CD4-positive, alpha-beta T cell treated with Interleukin-4 for 1 hour (primary cell): ENCODE results near the gene CLINT1.

Experiments
- DNase-seq, 2 donors: peaks; one replicate each; pipeline ENCODE4 v3.0.0-alpha.2; 2020 to 2022

Gene CLINT1

DNA sequence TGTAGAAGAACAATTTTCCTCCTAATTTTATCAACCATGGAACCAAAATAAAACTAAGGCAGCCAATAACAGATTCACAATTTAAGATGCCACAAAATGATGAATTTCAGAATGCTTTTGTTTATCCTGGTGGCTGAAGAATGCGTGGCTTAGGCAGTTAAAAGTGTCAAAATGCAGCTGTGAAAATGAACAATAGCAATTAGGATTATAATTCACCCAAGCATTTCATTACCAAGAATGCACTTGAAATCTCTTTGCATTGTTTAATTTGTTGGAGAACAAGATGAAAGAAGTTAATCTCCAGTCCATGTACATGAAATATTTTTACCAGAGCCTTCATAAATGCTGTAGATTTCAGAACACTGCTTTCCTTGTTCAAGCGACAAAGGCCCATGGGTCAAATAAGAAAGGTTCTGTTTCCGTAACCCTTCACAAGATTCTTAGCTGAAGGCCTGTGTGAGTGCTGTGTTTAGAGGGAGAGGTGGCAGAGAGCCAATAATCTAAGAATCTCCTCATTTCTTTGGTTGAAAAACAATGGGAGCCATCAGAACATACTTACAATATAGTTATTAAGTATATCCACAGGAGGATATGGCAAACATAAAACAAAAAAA, 39.3 kb downstream of the CLINT1 start:
- no peak for DNase-seq

DNA sequence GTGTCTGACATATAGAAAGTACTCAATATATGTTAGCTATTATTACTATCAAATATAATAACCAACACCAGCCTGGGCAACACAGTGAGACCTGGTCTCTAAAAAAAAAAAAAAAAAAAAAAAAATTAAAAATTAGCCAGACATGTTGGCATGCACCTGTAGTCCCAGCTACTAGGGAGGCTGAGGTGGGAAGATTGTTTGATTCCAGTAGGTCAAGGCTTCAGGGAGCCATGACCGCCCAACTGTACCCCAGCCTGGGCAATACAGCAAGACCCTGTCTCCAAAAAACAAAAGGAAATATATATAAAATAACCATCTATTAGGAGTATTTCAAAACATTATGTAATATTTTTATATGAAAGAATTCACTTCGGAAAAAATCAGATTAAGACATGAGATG, 40.6 kb downstream of the CLINT1 start:
- no peak for DNase-seq

- DNase-seq, result no peak
These were observed 41.0 kb downstream of the CLINT1 start for GRCh38 chr5:157817928-157818327.

GRCh38 chr5:157817387-157817702, 41.6 kb downstream of the CLINT1 start:
- no peak for DNase-seq

- DNase-seq, result peak in 1 of 2 donors; percentile 42
These were observed 42.1 kb downstream of the CLINT1 start for GRCh38 chr5:157816682-157817386.

DNA sequence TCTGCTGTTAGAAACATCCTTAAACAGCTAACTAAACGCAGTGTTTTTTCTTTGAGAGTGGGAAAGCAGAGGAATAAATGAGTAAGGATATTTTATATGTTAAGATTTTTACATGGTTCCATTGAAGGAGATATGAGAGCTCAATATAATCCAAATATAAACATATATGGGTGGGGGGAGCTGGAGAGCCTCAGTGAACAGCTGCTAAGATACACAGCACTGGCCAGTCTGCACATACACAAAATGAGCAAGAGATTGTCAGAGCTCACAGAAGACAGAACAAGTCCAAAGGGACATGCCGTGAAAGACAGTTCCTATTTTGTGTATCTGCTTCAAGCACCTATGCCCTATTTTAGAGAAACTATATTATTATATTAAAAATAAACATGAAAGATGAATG, 46.9 kb downstream of the CLINT1 start:
- no peak for DNase-seq

DNA sequence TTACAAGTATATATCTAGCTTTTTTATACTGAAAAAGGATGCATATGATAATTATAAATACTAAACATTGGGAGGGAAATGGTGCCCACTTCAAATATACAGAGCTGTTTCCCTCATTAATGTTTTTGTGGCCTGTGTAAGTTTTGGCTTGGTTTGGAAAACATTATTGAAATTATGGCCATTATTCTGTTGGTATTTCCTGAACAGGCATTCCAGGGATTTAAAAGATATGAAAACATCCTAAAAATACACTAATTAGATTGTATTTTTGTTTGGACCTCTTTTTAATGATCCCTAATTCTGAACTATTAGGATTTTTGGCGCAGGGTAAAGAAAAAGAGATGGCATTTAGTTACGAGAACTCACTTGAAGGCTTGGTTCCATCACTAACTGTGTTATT, 50.9 kb downstream of the CLINT1 start:
- no peak for DNase-seq

- DNase-seq, result no peak
These were observed 56.2 kb downstream of the CLINT1 start for GRCh38 chr5:157802736-157803135.

DNA sequence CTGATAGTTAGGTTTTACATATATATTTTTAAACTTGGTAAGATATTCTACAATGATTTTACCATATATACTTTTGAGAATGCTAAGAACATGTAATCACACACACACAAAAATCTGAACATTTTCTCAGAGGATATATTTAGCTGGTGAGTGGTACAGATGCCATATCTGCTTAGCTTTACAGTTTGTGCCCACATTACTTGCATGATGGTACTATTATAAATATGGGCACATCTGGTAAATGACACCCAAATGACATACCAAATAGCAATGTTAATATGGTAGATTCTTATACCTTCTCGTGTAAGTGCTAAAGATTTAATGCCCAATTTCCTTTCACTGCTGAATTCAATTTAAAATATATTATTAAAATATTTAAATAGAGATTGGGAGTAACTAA, 58.8 kb downstream of the CLINT1 start:
- no peak for DNase-seq

- no peak for DNase-seq
These were observed 59.4 kb downstream of the CLINT1 start for GRCh38 chr5:157799578-157799977.

- DNase-seq, result no peak
These were observed 65.6 kb downstream of the CLINT1 start for GRCh38 chr5:157793301-157793700.

- no peak for DNase-seq
These were observed 73.1 kb downstream of the CLINT1 start for GRCh38 chr5:157785801-157786200.

- DNase-seq, result no peak
These were observed 79.7 kb downstream of the CLINT1 start for GRCh38 chr5:157779221-157779620.

DNA sequence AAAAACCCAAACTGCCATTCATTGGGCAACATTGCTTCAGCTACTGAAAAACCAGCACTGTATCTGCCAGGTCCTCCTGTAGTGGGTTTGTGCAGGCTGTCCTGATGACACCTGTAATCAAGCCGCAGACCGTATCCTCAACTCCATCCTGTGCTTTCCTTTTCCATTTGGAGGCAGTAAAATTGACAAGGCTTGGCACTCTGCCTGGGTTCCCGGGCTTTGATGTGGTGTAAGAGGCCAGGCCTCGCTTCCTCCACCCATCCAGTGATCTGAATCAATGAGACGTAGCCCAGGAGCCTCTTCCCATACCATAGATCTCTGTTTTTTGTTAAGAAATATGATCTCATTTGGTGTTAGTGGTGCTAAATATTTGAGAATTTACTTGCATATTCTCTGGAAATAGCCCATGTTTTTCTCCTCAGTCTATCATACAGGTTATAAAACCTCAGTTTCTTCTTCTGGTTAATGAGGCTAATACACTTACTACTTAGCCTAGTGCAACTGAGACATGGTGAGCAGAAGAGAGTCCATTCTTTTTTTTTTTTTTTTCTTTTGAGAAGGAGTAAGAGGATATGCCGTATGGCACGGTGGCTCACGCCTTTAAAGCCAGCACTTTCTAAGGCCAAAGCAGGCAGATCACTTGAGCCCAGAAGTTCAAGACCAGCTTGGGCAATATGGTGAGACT, 80.7 kb downstream of the CLINT1 start:
- DNase-seq, result no peak

DNA sequence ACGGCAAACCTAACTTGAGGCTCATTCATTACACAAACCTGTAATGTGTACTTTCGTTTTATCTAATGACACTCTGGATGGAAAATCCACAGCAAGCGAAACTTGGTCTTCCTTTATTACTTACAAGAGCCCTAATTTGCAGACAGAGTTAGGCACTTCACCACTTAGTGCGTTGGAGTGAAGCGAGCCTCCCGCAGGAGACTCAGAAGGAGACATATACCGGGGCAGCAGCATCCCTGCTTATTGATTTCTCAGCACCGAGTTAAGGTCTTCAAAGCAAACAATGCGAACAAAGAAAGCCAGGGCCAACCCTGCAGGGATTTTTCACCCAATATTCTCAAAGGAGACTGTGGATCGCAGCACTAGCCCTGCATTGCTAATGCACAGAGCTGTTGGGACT, 86.8 kb downstream of the CLINT1 start:
- DNase-seq, result no peak

DNA sequence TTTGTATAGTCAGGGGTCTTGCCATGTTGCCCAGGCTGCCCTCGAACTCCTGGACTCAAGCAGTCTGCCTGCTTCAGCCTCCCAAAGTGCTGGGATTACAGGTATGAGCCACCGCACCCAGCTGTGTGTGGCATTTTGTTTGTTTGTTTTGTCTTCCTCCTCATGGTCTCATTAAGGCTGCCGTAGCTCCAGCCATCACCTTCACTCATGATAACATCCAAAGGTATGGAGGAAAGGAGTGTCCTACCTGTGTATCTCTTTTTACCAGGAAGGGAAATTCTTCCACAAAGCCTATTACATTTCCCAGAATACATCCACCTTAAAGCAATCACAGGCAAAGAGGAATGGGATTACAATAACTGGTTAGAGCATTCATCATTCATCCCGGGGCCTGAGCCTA, 88.3 kb downstream of the CLINT1 start:
- DNase-seq, result no peak

DNA sequence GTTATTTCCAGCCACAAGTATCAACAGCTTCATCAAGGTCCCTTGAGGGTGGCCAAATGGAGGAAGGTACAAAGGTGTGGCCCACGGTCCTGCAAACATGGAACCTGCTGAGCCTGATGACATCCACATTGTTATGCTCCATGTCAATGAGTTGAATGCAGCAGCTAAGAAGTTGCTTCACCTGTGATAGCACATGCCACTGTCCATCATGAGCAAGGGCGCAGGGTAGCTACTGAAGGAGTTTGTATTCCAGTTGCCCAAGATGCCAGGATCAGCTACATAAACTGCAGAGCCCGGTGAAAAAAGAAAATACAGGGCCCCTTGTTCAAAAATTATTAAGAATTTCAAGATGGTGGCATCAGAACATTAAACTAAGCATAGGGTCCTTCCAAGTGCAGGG, 91.3 kb downstream of the CLINT1 start:
- DNase-seq, result no peak

DNA sequence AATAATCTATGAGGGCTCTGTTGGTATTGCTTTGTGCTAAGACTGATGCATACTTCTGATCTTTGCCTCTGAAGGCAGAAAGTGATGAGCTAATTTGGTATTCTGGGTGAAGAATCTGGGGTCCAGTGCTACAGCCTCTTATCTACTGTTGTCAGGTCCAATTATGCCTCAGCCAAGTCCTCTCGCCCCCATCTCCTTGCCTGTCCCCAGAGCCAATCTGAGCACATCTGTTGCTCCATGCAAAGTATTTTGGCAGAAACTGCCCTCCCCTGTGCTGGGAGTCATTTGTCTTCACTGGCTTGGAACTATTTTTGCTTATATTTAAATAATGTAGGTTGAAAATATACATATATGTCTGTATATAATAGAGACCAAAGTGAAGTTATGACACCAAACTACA, 92.0 kb downstream of the CLINT1 start:
- DNase-seq, result no peak

GRCh38 chr5:157766442-157766841, 92.5 kb downstream of the CLINT1 start:
- DNase-seq, result no peak

DNA sequence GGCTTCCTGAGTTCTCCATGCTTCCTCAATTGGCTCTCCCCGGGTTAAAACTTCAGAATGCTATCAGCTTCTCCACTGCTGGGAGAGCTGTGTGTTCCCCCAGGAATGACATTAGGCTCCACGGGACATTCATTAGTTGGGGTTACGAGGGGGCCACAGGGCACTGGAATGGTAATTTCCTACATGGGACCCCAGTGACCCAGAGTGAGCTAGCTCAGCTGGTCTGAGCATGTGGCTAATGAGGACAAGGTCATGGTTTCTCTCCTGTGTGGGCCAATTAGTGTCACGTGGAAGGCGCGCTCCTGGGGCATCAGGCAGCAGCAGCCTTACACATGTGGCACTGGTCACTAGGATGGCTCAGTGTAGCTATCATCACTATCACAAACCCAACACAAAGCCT, 94.4 kb downstream of the CLINT1 start:
- DNase-seq, result no peak

DNA sequence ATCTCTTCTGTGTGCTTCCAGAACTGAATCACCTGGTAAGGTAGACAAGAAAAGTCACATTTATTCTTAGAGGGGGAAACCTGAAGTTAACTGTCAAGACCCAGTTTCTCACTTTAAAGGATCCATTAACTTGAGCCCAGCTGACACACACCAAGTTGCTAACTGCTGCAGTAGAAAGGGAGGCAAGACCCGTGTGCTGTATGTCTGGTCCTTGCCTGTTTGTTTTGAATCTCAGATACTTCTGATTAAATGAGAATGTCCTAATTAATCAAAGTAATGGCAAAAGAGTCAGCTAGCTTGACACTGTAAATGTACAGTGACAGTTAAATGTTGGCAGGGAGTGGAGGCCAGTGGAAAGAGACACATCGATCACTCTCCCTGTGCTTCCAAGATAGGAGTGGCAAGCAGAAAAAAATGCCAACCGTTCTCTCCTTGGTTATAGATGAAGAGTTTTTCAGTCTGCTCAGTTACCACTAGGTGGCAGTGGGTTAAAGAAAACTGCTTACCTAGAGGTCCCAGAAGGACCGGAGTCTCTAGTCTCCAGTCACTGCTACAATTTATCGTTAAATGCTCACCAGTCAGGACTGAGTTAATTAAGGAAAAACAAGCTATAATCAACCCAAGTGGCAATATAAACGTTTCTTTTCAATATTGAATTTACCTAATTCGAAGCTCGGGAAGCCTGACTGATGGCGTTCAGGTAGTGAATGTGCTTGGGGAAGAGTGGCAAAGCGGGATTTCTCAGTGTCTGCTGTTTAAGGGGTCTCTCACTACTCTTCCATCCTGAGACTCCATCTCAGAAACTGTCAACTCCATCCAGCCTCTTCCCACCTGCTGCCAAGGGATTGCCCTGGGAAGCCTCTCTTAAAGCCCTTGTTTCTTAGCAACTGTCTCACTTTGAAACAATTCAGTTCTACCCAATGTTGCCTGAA, 97.0 kb downstream of the CLINT1 start:
- DNase-seq, result peak; percentile 11 to 56

DNA sequence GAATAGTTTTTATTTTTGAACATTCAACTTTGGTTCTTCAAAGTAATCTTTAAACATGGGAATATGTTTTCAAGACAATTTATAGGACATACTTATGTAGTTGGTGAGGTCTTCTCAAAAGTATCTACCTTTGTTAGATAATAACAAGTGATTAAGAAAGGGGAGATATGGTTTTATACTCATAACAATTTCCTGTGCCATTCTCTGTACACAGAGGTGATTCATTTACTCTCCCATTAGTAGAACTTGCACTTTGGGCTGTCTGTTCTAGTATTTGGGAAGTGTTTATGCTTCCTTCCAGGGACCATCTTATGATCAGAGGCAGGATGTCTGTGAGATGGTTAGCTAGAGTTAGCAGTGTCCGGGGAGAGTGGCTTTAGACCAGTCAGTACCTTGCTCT, 100.2 kb downstream of the CLINT1 start:
- no peak for DNase-seq

DNA sequence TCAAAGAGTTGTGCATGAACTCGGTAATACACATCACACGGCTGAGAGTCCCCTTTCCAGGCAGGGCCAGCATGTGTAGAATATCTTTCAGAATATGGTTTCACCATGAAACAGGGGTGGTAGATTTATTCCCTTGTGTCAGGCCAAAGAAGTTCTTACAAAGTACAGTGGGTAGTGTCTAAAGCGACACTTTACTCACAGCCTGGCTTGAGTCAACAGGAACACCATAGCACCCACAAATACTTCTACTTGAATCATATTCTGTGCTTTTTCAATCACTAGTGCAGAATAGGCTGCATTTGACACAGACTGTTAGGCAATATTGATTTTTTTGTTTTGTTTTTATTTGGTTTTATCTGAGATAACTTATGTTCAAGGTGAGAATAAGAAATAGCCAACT, 102.8 kb downstream of the CLINT1 start:
- no peak for DNase-seq
